NCI-H1092 treated with DMSO at 0.1 percent for 48 hours (cell line): ENCODE measurements around the gene ABLIM2.
A peak's percentile ranks its signal among the peaks of the same experiment; 100 is the strongest.

ENCODE experiments used
- DNase-seq: peaks from one replicate; lab custom pipeline; 2025; lab: John Stamatoyannopoulos, UW

ABLIM2 gene

GRCh38 chr4:8136972-8137710 lies 21.5 kb downstream of the ABLIM2 start:
- DNase-seq: no peak

DNA sequence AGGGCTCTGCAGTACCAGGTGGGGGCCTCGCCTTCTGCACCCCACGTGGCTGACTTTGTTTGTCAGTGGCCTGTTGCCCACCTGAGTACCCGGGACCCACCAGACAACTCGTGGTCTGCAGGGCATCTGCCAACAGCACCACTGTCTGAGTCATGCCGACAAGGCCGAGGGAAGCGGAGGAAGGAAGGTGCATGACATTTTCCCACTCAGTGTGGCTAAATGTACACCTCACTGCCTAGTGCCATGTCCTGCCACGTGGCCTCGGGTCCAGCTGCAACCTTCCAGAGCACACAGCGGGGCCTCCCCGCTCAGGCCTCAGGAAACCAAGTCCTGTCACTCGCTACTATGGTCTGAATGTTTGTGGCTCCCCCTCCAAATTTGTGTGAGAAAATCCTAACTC lies 22.1 kb downstream of the ABLIM2 start:
- DNase-seq: no peak

DNA sequence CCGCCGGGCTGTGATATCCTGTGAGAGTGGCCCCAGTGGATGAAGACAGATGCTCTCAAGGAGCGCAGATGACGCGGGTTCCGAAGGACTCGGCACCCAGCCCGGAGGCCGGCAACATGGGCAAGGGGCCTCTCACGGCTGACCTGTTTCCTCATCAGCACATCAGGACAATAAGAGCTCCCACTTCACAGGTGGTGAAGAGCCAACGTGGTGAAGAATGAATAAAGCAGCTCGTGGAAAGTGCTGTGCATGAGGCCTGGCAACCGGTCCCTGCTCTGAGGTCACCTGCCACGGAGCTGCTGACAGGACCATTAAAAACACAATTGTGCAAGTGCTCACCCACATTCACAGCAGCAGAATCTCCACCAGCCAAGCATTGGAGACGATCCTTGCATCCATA lies 22.9 kb downstream of the ABLIM2 start:
- DNase-seq: peak; percentile 81

GRCh38 chr4:8133897-8134563 lies 24.6 kb downstream of the ABLIM2 start:
- DNase-seq: no peak

GRCh38 chr4:8132947-8133705 lies 25.5 kb downstream of the ABLIM2 start:
- no peak for DNase-seq

DNA sequence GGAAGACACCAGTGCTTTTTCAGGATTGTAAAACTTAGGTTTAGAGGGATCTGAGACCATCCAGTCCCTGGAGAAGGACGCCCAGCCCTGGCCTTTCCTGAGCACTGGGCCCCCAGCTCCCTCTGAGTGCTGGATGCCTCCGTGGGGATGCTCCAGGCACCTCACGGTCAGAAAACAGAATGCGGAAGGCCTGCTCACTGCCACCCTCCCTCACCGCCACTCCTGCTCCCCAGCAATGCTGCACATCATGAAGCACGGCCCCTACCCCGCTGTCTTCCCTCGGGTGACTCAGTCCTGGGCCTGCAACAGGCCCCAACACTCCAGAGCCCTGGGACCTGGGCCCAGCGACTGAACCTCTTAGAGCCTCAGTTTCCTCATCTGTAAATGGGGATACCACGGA lies 26.2 kb downstream of the ABLIM2 start:
- no peak for DNase-seq

GRCh38 chr4:8131826-8132225 lies 26.8 kb downstream of the ABLIM2 start:
- no peak for DNase-seq

DNA sequence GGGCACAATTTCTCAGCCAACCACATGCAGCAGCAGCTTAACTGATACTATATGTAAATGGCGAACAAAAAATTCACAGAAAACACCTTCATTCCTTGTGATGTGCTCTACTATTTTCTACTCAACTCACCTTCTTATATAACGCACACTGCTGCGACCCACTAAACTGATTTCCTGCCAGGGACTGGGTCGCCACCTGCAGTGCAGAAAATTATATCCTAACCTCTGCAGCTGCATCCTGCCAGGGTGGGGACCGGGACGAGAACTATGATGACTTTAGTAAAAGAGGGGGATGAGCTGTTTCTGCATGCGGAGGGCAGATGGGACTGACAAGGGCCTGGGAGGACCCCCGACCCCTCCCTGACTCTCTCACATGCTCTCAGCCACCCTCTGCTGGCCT lies 27.4 kb downstream of the ABLIM2 start:
- no peak for DNase-seq

GRCh38 chr4:8130346-8131066 lies 28.1 kb downstream of the ABLIM2 start:
- no peak for DNase-seq

DNA sequence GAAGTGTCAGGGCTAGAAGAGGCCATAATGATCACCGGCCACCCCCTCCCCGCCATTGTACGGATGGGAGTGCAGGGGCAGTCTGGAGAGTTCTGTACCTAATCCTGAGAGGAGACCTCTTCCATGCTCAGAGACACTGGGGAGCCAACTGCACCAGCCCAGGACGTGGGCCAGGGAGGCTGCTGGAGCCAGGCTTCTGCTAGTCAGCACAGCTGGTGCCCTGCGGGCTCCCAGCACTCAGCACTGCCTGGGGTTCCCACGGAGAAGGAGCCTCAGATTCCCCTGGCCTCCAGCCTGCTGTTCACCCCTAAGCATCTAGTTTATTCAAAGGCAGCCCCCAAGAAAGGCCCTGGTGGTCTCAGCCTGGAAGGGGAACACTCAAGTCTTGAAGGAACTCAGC lies 28.8 kb downstream of the ABLIM2 start:
- DNase-seq: no peak

DNA sequence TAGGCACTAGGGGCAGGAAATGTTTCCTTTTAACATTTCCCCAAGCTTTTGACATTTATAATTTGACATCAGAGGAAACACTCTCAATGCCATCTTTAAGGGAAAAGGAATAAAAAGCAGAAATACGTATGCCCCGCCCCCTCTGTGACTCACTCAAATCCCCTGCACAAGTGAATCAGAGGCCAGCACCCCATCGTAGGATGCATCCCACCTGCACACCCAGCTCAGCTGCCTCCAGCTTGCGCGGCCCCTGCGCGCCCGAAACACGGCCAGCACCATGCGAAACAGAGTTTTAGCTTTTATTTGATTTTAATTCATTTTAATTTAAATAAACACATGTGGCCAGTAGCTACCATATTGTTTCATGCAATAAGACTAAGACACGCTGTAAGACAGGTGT lies 29.5 kb downstream of the ABLIM2 start:
- no peak for DNase-seq

- no peak for DNase-seq
Observed at GRCh38 chr4:8128100-8128856, 30.3 kb downstream of the ABLIM2 start.

- DNase-seq: no peak
Observed at GRCh38 chr4:8127051-8127826, 31.4 kb downstream of the ABLIM2 start.

GRCh38 chr4:8126523-8126922 lies 32.1 kb downstream of the ABLIM2 start:
- no peak for DNase-seq

DNA sequence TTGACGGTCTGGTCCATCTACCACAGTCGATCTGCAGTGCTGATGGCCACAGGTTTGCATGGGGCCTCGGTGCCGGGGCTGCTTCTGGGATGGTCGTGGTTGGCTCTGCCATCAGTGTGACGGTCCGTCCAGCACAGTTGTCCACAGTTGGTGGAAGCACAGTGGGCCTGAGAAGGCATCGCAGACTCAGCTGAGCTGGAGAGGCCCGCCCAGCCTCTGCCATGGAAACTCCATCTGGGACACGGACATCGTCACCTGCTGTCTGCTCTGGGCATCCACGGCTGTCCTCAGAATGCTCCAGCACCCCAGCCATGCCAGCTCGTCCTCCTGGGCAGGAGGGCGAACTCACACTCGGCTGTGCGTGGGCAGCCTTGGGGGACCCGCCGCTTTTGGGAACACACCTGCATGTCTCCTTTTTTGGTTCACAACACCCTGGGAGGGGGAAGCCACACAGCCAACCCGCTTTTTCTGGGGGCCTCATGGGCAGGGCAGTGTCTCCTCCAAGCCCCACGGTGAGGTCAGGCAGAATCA lies 33.0 kb downstream of the ABLIM2 start:
- no peak for DNase-seq

- no peak for DNase-seq
Observed at GRCh38 chr4:8123870-8124269, 34.7 kb downstream of the ABLIM2 start.

DNA sequence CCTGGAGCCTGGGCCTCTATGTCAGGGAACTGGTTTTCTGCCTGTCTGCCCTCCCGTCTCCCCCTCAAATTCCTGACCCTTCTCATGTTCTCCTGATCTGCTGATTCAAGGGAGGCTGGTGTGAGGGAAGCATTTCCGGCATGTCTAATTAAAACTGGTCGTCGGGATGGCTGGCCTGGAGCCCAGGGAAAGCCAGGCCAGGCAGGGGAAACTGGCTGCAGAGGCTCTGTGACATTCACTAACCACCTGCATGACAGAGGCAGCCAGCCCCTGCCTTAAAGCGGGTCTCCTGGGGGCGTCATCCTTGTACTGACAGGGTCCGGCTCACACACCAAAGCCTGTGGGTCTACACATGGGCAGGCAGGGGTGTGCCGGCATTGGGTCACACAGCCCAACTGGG lies 35.2 kb downstream of the ABLIM2 start:
- peak; percentile 21 for DNase-seq

DNA sequence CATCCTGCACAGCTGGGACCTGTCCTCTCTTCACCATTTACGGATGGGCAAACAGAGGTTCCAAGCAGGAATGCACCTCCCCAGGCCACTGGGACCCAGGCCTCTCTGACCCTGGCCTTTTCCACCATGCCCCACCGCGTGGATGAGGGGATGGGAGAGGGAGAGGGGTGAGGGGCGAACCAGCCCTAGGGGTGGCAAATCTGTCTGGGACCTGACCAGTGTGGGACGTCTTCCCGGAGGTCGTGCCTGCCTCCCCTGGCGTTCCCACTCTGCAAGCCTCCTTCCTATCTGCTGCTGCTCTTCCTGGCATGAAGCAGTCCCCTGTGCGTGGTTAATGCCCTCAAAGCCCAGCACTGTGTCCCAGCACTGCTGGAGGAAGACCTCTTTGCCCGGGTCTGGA lies 35.9 kb downstream of the ABLIM2 start:
- DNase-seq: no peak

GRCh38 chr4:8121292-8122015 lies 37.2 kb downstream of the ABLIM2 start:
- DNase-seq: no peak

DNA sequence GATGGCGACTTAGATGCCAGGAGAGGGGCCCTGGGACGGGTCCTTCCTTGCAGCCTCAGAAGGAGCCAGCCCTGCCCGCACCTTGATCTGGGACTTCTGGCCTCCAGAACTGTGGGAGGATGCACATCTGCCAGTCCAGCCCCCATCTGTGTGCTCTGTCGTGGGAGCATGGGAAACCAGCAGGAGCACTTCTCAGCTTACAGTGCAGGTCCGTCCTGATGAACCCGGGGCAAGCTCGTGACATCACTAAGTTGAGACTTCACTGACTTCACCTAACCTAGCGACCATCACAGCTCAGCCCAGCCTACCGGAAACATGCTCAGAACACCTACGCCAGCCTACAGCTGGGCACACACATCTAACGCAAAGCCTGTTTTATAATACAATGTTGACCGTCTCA lies 38.1 kb downstream of the ABLIM2 start:
- no peak for DNase-seq
